ENCODE results near the gene PLEK2.

PLEK2 gene

GRCh38 chr14:67396381-67396970 lies 15.5 kb downstream of the PLEK2 start:
- DNase-seq = no peak

DNA sequence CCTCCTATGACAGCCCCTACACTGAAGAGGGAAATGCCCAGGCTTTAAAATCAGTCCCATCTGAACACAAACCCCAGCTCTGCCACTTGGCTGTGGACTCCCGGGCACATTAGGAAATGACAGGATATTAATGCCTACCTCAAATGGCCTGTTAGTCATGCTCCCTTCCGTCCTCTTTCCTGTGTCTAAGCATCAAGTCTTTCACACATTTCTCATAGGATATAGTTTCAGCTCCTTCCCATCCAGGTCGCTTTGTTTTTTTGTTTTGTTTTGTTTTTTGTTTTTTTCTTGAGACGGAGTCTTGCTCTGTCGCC lies 16.1 kb downstream of the PLEK2 start:
- DNase-seq = no peak

DNA sequence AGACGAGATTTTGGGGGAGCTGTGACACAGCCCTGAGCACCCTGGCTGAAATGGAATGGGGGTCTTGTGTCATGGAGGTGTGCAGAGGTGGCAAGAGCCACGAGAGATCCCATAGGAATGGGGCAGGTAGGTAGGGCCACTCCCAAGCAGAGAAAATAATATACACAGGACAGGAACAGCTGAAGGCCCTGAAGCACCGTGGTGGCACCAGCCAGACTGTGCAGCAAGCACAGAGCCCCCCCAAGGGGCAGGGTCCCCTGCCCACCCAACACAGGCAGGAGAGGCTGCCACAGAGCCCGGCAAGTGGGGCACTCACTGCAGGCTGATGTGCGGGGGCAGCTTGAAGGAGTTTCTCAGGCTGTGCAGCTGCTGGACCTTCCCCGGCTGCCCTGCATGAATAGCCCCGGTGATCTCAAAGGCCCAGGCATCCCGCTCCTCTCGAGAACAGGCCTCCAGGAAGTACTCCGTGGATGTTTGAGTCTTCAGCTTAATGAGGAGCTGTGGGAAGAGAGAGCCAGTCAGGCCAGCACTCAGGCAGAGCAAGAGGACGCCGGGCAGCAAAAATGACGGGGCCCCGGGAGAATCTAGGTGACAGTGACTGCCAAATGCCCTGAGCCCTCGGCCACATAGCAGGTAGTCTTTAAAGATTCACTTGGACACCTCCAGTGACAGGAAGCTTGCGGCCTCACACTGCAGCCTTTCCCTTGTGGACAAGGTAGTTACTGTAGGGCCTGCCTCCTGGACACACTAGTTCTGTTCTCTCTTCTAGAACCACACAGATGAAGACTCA lies 16.7 kb downstream of the PLEK2 start:
- no peak for DNase-seq

DNA sequence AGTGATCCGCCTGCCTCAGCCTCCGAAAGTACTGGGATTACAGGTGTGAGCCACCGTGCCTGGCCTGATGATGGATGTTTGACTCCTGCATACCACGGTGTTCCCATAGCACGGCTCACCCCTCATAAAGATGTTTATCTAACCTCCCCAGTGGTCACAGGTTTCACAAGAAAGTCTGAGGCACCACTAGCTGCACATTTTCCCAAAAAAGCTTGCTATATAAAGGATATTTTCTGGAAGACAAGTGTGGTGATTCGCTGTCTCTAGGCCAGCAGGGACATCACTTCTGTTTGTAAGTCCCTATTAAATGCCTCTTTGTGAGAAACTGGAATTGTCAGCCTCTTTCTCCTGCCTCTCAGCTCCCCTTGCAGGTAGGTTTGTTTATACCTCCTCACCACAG lies 18.3 kb downstream of the PLEK2 start:
- DNase-seq = no peak

- no peak for DNase-seq
Observed at GRCh38 chr14:67392800-67393199, 19.2 kb downstream of the PLEK2 start.

GRCh38 chr14:67392123-67392522 lies 19.8 kb downstream of the PLEK2 start:
- no peak for DNase-seq

- DNase-seq = no peak
Observed at GRCh38 chr14:67391268-67391667, 20.7 kb downstream of the PLEK2 start.

GRCh38 chr14:67389811-67390534 lies 22.0 kb downstream of the PLEK2 start:
- DNase-seq = no peak

GRCh38 chr14:67389275-67389674 lies 22.7 kb downstream of the PLEK2 start:
- no peak for DNase-seq

DNA sequence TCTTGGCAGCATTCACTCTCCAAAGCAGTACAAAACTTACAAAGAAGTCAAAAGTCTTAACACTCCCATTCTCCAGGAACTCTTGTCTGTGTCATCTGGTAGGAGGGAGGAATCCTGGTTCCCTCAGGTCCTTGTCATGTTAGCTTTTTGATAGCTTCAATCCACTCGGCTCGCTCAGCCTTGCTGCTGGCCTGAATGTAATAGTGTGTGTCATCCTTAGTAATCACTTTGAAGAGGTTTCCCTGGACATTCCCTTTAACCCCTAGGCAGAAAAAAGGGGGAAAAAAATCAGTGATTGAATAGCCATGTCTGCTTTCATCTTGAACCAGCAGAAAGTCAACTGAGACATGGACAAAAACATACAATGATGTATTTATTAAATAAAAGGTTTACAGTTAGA lies 24.8 kb downstream of the PLEK2 start:
- no peak for DNase-seq

DNA sequence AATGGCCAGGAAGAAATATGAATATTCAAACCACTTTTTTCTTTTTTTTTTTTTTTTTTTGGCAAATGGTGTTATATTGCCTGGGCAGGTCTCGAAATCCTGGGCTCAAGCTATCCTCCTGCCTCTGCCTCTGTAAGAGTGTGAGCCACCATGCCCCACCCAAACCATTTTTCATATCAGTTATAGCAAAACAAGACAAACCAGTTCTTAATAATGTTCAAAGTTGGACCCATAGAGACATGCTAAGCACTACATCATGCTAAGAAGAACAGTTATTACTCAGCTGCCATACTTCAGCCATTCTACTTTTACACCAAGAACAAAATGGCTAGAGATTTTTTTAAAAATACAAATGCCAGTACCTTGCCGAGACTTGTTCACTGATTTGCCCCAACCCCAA lies 26.3 kb downstream of the PLEK2 start:
- no peak for DNase-seq

- DNase-seq = no peak
Observed at GRCh38 chr14:67385120-67385519, 26.8 kb downstream of the PLEK2 start.

- DNase-seq = no peak
Observed at GRCh38 chr14:67377916-67378315, 34.0 kb downstream of the PLEK2 start.

DNA sequence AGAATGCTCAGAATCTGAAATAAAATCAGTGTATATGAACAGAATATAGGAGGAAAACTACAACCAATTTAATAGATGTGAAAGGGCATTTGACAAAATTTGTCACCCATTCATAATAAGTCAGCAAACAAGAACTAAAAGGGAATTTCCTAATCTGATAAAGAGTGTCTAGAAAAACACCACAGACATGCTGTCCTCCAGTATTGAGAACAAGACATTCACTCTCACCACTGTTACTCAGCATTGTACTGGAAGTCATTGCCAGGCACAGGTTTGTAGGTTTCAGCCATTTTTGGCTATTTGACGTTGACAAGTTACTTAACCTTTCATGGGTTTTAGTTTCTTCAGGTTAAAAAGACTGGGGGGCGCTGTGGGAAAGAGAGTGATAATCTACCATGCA lies 38.6 kb downstream of the PLEK2 start:
- no peak for DNase-seq

DNA sequence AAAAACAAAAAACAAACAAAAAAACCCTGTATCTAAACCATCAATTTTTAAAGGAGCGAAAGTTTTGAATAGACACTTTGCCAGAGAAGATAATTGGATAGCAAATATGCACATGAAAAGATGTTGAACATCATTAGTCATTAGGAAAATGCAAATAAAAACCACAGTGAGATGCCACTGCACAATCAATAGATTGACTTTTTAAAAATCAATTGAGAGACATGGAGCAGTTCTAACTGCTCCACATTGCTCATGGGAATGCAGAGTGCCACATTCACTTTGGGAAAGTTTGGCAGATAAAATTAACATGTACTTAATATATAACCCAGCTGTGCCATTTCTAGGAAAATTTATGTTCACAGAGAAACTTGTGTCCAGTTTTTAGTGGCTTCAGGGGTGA lies 39.1 kb downstream of the PLEK2 start:
- DNase-seq = no peak

- DNase-seq = no peak
Observed at GRCh38 chr14:67371247-67372148, 40.5 kb downstream of the PLEK2 start.

DNA sequence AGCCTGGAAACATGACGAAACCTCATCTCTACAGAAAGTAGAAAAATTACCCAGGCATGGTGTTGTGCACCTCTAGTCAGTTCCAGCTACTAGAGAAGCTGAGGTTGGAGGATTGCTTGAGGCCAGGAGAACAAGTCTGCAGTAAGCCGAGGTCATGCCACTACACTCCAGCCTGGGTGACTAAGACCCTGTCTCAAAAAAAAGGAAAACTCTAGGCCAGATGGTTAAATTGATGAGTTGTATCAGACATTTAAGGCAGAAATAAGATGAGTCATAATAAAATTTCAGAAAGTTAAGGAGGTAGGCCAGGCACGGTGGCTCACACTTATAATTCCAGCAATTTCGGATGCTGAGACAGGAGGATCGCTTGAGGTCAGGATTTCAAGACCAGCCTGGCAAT lies 41.1 kb downstream of the PLEK2 start:
- no peak for DNase-seq

DNA sequence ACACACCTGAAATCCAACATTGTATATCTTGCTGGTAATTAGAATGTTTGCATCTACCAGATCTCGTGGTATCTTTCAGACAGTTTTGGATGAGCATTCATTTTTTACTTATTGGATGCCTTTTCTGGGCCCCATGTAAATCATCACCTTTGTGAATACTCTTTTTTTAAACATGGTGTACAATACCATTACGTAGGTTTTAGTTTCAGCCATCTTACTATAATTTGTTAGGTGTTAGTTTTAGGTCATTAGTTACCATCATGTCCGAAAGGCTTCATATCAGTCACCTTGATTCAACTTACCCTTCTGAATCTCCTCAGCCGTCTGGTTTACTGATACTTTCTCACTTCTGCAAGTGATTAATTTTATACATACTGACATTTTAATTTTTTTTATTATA lies 46.5 kb downstream of the PLEK2 start:
- no peak for DNase-seq

GRCh38 chr14:67360470-67361206 lies 51.3 kb downstream of the PLEK2 start:
- peak; percentile 31 for DNase-seq

DNA sequence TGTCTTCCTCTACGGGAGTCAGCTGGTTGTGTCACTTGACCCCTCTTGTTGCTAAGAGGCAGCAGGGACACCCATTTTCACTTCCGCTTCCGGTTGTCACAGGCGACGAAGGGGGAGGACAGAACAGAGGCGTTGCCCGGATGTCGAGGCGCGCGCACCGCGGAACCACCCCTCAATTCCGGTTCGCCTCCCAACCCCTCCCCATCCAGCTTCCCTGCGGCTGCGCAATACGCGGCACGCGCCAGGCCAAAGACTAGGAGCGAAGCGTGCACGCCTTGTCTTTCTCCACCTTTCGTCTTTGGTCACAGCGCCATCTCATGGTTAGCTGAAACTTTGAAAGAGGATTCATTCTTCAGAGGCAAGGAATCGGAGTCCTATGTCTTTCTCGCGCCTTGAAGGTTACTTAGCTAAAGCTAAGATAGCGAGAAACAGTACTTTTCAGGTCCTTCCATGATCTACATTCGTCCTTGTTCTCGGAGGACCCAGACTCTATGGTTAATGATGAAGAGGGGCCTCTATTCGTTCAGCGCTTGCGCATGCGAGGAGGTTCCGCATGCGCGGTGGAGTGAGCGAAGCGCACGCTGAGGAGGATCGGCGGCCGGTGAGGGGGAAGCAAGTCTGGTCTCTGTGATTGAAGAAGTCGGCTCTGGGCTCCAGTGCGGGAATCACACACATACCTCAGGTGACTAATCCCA lies 52.0 kb downstream of the PLEK2 start, which contains the start of the genes ATP6V1D and EIF2S1:
Gene ATP6V1D (minus strand): TSS at position 30 of the 695 bp plus-strand sequence. CDS start 106 bp downstream, outside the sequence.
Gene EIF2S1 (plus strand): TSS at position 554 of the 695 bp plus-strand sequence. CDS start 4,440 bp downstream, outside the sequence.
- peak; percentile 99 for DNase-seq

Measured in NCI-H2171 (cell line).